ENCODE results near the gene PRAF2.
A peak's percentile ranks its signal among the peaks of the same experiment; 100 is the strongest.

PRAF2 gene

DNA sequence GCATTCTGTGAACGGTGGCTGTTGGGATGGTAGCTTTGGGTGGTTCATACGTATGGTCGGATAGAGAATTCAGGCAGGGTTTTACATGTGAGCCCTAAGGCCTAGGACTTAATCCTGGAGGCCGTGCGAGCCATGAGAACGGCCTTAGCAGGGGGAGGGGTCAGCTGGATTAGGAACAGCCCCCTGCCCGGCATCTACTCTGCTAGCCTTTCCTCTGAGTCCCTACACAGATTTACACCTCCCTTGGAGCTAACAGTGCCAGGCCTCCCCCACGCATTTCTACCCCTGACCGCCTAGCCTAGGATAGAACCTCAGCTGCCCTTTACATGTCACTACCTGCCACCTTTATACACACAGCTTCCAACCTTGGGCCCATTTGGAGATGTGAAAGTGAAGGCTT, 7.1 kb downstream of the PRAF2 start:
- H3K36me3 Mint-ChIP-seq (ENCODE audit: low read depth), result no peaks in the 10 kb centered on the region
- H3K27me3 Mint-ChIP-seq (ENCODE audit: low read depth), result no peaks in the 10 kb centered on the region
- no peak for DNase-seq (ENCODE audit: low spot score)
- no peaks in the 10 kb centered on the region for H3K9me3 Mint-ChIP-seq
- no peak overlapping the region for H3K4me3 Mint-ChIP-seq
- no peak overlapping the region for H3K27ac Mint-ChIP-seq
- H3K4me1 Mint-ChIP-seq (ENCODE audit: low read depth), result no peaks in the 10 kb centered on the region

DNA sequence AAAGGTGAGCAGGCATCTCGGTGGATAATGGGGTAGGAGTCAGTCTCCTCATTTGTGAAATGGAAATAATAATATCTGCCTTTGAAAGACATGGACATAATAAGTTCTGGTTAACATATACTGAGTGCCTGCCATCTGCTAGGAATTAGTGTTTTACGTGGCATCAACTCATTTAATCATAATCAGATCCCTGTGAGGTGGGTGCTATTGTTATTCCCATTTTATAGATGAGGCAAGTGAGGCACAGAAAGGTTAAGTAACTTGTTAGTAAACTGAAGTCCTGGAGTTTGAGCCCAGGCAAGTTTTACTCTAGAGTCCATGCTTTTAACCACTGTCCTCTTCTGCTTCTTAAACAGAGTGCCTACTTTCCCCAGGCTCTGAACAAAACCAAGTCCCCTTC, 7.5 kb downstream of the PRAF2 start:
- Mint-ChIP-seq H3K4me3 (no peak overlapping the region), H3K27ac (no peak overlapping the region), H3K27me3 (ENCODE audit: low read depth) (no peaks in the 10 kb centered on the region), H3K36me3 (ENCODE audit: low read depth) (no peaks in the 10 kb centered on the region), H3K4me1 (ENCODE audit: low read depth) (no peaks in the 10 kb centered on the region), H3K9me3 (no peaks in the 10 kb centered on the region)
- no peak for DNase-seq (ENCODE audit: low spot score)

DNA sequence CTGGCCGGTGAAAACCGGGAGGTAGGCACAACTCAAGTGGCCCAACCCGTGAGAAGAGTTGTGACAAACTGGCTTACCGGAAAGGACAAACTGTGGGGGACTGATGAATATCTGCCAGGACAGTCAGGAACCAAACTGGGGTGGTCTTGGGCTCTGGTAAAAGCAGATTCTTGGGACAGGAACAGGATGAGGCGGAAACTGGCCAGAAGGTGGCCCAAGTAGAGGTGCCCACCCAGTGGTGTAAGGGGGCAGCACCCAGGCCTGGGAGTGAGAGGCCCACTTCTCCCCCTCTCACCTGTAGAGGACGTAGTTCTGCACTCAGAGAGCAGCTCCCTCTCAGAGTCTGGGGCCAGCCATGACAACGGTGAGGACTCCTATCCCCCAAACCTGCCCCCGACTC, 9.1 kb downstream of the PRAF2 start:
- no peaks in the 10 kb centered on the region for H3K36me3 Mint-ChIP-seq (ENCODE audit: low read depth)
- H3K27ac Mint-ChIP-seq, result no peak overlapping the region
- H3K4me3 Mint-ChIP-seq, result no peak overlapping the region
- DNase-seq (ENCODE audit: low spot score), result no peak
- no peaks in the 10 kb centered on the region for H3K9me3 Mint-ChIP-seq
- H3K27me3 Mint-ChIP-seq (ENCODE audit: low read depth), result no peaks in the 10 kb centered on the region
- no peaks in the 10 kb centered on the region for H3K4me1 Mint-ChIP-seq (ENCODE audit: low read depth)

DNA sequence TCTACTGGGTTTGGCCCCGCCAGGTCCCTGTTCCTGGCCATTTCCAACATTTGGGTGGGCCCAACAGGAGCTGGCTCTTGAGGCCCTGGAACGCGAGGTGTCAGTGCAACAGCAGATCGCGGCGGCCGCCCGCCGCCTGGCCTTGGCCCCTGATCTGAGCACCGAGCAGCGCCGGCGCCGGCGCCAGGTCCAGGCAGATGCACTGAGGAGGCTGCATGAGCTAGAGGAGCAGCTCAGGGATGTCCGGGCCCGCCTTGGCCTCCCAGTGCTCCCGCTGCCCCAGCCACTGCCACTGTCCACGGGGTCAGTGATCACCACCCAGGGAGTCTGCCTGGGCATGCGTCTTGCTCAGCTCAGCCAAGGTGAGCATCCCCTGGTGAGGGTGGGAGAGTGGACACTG, 9.5 kb downstream of the PRAF2 start:
- Mint-ChIP-seq H3K4me3 (no peak overlapping the region), H3K4me1 (ENCODE audit: low read depth) (no peaks in the 10 kb centered on the region), H3K36me3 (ENCODE audit: low read depth) (no peaks in the 10 kb centered on the region), H3K9me3 (no peaks in the 10 kb centered on the region), H3K27me3 (ENCODE audit: low read depth) (no peaks in the 10 kb centered on the region), H3K27ac (no peak overlapping the region)
- DNase-seq (ENCODE audit: low spot score), result no peak

DNA sequence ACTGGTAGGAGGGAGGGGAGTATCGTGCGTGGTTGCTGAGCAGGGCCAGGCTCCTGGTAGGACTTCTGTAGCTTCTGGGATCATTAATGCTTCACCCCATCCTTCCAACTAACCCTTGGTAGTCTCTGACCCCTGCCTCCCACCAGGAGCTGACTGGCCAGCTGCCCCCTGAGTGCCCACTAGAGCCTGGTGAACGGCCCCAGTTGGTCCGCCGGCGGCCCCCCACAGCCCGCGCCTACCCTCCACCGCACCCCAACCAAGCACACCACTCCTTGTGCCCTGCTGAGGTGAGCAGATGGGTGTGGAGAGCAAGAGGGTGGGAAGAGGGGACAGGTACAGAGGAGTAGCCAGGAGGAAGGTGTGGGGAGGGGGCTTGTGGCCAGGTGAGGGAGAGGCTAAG, 10.1 kb downstream of the PRAF2 start:
- H3K4me1 Mint-ChIP-seq (ENCODE audit: low read depth), result no peaks in the 10 kb centered on the region
- no peaks in the 10 kb centered on the region for H3K9me3 Mint-ChIP-seq
- H3K36me3 Mint-ChIP-seq (ENCODE audit: low read depth), result no peaks in the 10 kb centered on the region
- no peak for DNase-seq (ENCODE audit: low spot score)
- no peak overlapping the region for H3K4me3 Mint-ChIP-seq
- no peaks in the 10 kb centered on the region for H3K27me3 Mint-ChIP-seq (ENCODE audit: low read depth)
- no peak overlapping the region for H3K27ac Mint-ChIP-seq

DNA sequence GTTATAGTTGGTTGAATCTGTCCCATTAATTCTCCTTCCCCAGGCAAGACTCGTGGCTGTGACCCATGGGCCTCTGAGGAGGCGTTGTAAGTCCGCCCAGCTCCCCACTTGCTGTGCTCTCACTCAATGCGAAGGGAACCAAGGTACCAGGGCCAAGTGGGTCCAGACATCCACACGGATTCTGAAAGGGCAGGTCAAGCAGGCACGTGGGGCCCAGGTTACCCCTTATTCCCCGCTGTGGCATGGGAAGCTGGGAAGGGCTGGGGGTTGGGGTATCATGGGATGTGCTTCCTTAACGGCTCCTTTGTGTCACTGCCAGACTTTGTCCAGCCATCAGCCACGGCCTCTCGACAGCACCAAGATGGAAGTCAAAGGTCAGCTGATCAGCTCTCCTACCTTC, 11.9 kb downstream of the PRAF2 start:
- H3K36me3 Mint-ChIP-seq (ENCODE audit: low read depth), result no peaks in the 10 kb centered on the region
- DNase-seq (ENCODE audit: low spot score), result no peak
- H3K4me1 Mint-ChIP-seq (ENCODE audit: low read depth), result no peaks in the 10 kb centered on the region
- H3K4me3 Mint-ChIP-seq, result no peak overlapping the region
- H3K27me3 Mint-ChIP-seq (ENCODE audit: low read depth), result no peaks in the 10 kb centered on the region
- no peak overlapping the region for H3K27ac Mint-ChIP-seq
- H3K9me3 Mint-ChIP-seq, result no peaks in the 10 kb centered on the region

DNA sequence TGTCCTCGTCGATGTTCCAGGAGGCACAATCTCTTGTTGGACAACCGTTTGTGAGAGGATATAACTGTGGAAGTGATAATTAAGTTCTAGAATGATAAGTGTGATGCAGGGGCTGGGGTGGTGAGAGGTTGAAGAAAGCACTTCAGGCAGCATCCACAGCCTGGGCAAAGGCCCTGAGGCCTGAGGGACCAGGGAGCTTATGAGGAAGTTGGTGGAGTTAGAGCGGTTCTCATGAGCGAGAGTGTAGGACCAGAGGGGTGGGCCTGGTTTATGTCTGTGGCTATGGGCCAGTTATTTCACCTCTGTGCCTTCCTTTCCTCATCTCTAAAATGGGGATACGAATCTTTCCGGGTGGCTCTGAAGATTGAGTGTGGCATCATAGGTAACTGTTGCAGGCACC, 12.3 kb downstream of the PRAF2 start:
- Mint-ChIP-seq H3K4me1 (ENCODE audit: low read depth) (no peaks in the 10 kb centered on the region), H3K27ac (no peak overlapping the region), H3K9me3 (no peaks in the 10 kb centered on the region), H3K4me3 (no peak overlapping the region), H3K36me3 (ENCODE audit: low read depth) (no peaks in the 10 kb centered on the region), H3K27me3 (ENCODE audit: low read depth) (no peaks in the 10 kb centered on the region)
- no peak for DNase-seq (ENCODE audit: low spot score)

DNA sequence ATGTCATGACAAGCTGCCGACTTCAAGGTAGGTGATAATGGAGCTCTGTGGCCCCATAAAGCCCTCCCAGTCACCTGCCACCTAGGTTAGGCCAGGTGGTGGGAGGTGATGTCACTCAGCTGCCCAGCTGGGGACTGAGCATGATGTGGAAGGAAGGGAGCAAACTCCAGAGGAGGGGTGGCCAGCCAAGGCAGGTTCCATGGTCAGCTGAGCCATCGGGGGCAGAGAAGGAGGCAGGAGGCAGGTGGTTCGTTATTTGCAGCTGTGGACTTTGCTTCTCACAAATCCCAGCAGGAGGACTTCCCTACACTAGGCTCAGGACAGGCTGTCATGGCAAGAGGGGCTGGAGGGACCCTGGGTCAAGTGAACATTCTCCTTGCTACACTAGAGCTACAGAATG, 12.9 kb downstream of the PRAF2 start:
- H3K27me3 Mint-ChIP-seq (ENCODE audit: low read depth), result no peaks in the 10 kb centered on the region
- no peak overlapping the region for H3K27ac Mint-ChIP-seq
- no peak for DNase-seq (ENCODE audit: low spot score)
- no peaks in the 10 kb centered on the region for H3K4me1 Mint-ChIP-seq (ENCODE audit: low read depth)
- no peaks in the 10 kb centered on the region for H3K36me3 Mint-ChIP-seq (ENCODE audit: low read depth)
- H3K4me3 Mint-ChIP-seq, result no peak overlapping the region
- H3K9me3 Mint-ChIP-seq, result no peaks in the 10 kb centered on the region

DNA sequence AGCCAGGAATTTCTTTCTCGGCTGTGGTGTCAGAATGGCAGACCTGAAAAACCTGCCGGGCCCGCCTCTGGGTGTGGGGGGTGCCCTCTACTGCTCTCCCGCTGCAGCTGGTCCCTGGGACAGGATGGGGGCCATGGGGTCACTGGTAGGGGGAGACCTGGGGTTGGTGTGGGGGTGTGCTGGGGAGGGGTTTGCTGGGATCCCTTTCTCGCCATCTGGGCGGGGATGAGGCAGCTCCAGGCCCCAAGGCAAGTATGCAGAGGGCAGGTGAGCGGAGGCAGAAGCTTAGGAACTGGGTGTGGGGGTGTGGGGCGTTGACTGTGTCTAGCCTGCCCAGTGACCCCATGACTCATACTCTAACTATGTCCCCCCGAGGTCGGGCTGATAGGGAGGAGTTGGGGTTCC, 14.1 kb downstream of the PRAF2 start:
- peaks cover 4% of the 10 kb centered on the region for H3K4me1 Mint-ChIP-seq (ENCODE audit: low read depth)
- H3K4me3 Mint-ChIP-seq, result no peak overlapping the region
- H3K27me3 Mint-ChIP-seq (ENCODE audit: low read depth), result no peaks in the 10 kb centered on the region
- no peak overlapping the region for H3K27ac Mint-ChIP-seq
- H3K36me3 Mint-ChIP-seq (ENCODE audit: low read depth), result no peaks in the 10 kb centered on the region
- no peaks in the 10 kb centered on the region for H3K9me3 Mint-ChIP-seq
- no peak for DNase-seq (ENCODE audit: low spot score)

DNA sequence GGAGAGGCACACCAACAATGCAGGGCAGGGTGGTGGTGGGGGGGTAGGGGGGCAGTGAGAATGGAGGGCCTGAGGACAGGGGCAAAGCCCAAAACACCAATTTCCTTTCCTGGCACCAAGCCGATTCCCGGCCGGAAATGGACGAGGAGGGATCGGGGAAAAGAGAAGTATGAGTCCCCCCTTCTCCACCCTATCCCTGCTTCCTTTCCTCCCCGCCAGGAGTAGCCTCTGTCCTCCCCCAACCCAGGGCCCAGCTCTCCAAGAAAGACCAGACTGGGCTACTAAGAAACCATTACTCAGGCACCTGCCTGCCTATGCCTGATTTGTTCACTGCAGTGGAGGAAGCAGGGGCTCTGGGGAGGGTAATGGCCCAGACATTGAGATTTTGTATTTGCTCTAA, 14.6 kb downstream of the PRAF2 start:
- no peak for DNase-seq (ENCODE audit: low spot score)
- no peaks in the 10 kb centered on the region for H3K27me3 Mint-ChIP-seq (ENCODE audit: low read depth)
- no peaks in the 10 kb centered on the region for H3K9me3 Mint-ChIP-seq
- no peak overlapping the region for H3K27ac Mint-ChIP-seq
- no peaks in the 10 kb centered on the region for H3K36me3 Mint-ChIP-seq (ENCODE audit: low read depth)
- no peak overlapping the region for H3K4me3 Mint-ChIP-seq
- H3K4me1 Mint-ChIP-seq (ENCODE audit: low read depth), result peaks cover 9% of the 10 kb centered on the region

DNA sequence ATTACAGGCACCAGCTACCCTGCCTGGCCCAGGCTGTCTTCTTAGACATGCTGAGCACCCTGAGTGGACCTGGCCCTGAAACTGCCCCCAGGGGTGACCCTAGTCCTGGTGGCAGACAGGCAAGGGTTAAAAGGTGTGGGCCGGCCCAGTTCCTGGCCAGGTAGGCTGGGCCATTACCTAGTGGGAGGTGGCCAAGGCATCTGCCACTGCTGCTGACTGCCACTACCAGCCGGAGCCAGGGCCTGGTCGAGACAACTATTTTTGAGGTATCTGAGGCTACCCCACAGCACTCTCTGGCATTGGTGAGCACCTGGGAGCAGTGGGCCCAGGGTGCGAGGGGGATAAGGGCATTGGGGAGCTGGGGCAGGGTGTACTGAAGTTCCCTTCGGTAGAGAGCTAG, 15.0 kb downstream of the PRAF2 start, which contains the start of gene CCDC120:
Gene CCDC120, plus strand, starts transcription at position 206 of the 400 bp plus-strand sequence. CDS start 3,043 bp downstream, outside the sequence.
- no peaks in the 10 kb centered on the region for H3K27me3 Mint-ChIP-seq (ENCODE audit: low read depth)
- H3K27ac Mint-ChIP-seq, result no peak within 1 kb of the TSS

DNA sequence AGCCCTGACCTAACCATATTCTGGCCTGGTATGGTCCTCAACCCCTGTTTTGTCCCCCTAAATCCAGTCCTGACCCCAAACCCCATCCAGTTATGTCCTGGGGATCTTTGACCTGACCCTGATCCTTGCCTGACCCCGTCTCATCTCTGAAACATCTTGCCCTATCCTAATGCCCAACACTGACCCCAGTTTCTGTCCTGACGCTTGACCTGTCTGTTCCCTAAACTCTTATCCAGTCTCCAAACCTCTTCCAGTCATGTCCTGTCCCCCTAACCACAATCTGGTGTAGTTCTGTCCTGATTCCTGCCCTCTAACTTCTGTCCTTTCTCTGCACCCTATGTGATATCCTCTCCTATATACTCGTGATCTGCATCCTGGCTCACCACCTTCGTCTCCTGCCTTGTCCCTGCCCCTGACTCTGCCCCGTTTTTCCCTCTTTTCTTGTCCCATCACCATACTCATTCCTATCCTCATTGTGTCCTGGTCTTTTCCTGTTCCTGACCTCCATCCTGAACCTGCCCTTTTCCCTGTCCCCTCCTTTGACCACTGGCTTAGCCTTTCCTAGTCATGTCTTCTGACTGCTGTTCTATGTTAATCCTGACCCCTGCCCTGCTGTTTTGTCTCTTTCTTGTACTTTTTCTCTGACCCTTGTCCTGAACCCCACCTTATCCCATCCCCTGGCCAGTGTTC, 19.6 kb downstream of the PRAF2 start:
- no peak for DNase-seq (ENCODE audit: low spot score)
- Mint-ChIP-seq H3K4me3 (peak overlapping the region; percentile 81), H3K36me3 (ENCODE audit: low read depth) (no peaks in the 10 kb centered on the region)

More for the DNA sequence above, 15.0 kb downstream of the PRAF2 start, which contains the start of gene CCDC120:
- Mint-ChIP-seq H3K4me3 (no peak within 1 kb of the TSS), H3K9me3 (no peaks in the 10 kb centered on the region), H3K36me3 (ENCODE audit: low read depth) (no peaks in the 10 kb centered on the region), H3K4me1 (ENCODE audit: low read depth) (peaks cover 13% of the 10 kb centered on the region)
- DNase-seq (ENCODE audit: low spot score), result no peak

DNA sequence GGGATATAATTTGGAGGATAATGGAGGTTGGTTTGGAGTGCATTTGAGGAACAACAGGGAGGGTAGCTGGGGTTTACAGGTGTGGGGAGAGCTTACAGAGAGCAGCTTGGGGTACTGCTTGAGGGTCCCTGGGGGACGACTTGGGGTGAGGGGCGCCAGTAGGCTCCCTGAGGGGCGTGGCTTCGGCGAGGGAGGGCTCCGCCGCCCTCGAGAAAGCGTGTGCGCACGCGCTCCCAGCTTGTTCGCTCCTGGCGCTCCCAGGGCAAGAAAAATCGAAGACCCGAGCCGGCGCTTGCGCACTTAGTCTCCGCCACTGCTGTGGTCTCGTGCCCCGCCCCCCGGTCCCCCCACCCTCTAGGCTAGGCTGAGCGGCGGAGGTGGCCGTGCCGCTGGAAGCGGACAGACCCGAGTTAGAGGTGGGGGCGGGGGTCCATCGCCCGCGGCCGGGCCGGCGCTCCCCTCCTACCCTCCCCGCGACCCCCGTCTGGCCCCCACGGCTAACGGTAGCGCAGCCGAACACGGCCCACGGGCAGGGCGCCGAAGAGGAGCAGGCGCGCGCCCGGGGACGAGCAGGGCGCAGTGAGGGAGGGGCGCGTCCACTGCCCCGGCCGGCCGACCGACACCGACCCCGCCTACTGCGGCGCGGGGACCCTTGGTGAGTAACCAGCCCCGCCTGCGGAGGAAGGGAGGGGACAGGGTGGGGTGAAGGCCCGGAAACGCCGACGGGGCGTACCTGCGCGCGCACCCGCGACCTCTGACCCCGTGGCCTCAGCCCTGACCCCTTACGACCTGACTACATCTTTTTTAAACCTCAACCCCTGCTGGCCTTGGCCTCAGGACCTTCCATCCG, 20.4 kb downstream of the PRAF2 start:
- H3K36me3 Mint-ChIP-seq (ENCODE audit: low read depth), result no peaks in the 10 kb centered on the region
- peaks cover 21% of the 10 kb centered on the region for H3K4me1 Mint-ChIP-seq (ENCODE audit: low read depth)
- H3K27ac Mint-ChIP-seq, result peak overlapping the region; percentile 90
- H3K27me3 Mint-ChIP-seq (ENCODE audit: low read depth), result no peaks in the 10 kb centered on the region
- peak; percentile 45 for DNase-seq (ENCODE audit: low spot score)
- peak overlapping the region; percentile 81 for H3K4me3 Mint-ChIP-seq
- no peaks in the 10 kb centered on the region for H3K9me3 Mint-ChIP-seq

More for the DNA sequence above, 19.6 kb downstream of the PRAF2 start:
- Mint-ChIP-seq H3K9me3 (no peaks in the 10 kb centered on the region), H3K4me1 (ENCODE audit: low read depth) (peaks cover 21% of the 10 kb centered on the region), H3K27me3 (ENCODE audit: low read depth) (no peaks in the 10 kb centered on the region), H3K27ac (peak overlapping the region; percentile 83)

DNA sequence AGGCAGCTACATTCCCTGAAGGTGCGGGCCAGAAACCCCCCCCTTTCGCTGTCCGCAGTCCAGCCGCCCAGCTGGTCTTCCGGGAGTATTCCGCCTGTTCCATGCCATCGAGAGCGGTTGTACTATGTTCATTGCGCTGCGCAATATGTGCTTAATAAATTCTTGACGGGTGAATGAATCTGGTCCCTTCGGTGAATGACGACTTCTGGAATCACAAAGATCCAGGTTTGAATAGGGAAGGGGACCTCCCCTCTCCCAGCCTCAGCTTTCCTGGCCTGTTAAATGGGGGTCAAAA, 29.9 kb downstream of the PRAF2 start:
- H3K4me3 Mint-ChIP-seq, result peak overlapping the region; percentile 94
- no peaks in the 10 kb centered on the region for H3K27me3 Mint-ChIP-seq (ENCODE audit: low read depth)
- no peak for DNase-seq (ENCODE audit: low spot score)
- peaks cover 25% of the 10 kb centered on the region for H3K4me1 Mint-ChIP-seq (ENCODE audit: low read depth)
- H3K27ac Mint-ChIP-seq, result peak overlapping the region; percentile 90
- H3K36me3 Mint-ChIP-seq (ENCODE audit: low read depth), result peaks cover 6% of the 10 kb centered on the region
- no peaks in the 10 kb centered on the region for H3K9me3 Mint-ChIP-seq
